Epithelial cell of prostate (primary cell): ENCODE measurements around the gene XPA.

ENCODE experiments used
- DNase-seq: peaks from one replicate; pipeline ENCODE4 v3.0.0-alpha.2; 2011; ENCODE audit warnings: low read depth, low spot score
- H3K27ac ChIP-seq: fragments of 450-650 bp; 2 replicates; pipeline ENCODE4 v1.5.1; 2017; ENCODE audit warnings: mild to moderate bottlenecking

XPA gene

DNA sequence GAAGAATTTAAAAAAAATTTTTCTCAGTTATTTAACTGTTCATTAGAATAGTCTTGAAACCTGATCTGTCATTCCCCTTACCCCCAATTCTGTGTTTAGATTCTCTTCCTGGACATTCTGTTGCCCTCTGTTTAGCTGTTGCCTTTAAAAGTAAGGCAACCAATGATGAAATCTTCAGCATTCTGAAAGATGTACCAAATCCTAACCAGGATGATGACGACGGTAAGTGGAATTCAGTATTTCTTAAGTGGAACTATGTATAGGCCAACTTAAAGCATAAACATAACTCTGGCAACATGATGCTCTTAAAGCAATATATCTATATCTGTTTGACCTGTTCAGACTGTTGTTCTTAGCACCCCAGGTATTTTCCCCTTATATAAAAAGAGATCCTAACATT, 36.3 kb downstream of the XPA start:
- DNase-seq: no peak
- H3K27ac ChIP-seq: no peak overlapping the region

DNA sequence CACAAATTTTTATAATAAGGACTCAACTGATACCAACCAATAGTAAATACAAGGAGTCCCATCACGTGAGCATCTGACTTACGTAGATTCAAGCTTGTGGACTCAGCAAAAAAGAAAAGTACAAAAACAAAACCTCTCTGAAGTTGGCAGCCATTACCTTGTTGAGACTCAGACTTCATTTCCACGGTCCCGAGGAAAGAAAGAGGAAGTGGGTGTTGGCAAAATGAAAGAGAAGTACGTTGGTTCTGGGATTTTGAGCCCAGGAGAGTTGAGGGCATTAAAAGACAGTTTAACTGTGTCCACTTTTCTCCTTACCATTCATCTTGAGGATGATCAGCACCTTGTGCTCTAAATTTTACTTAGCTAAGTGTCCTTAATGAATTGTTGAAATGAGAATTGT, 36.8 kb downstream of the XPA start:
- no peak overlapping the region for H3K27ac ChIP-seq
- no peak for DNase-seq

GRCh38 chr9:97659771-97660170, 37.4 kb downstream of the XPA start:
- no peak for DNase-seq
- no peak overlapping the region for H3K27ac ChIP-seq

GRCh38 chr9:97658707-97659106, 38.4 kb downstream of the XPA start:
- no peak overlapping the region for H3K27ac ChIP-seq
- no peak for DNase-seq

DNA sequence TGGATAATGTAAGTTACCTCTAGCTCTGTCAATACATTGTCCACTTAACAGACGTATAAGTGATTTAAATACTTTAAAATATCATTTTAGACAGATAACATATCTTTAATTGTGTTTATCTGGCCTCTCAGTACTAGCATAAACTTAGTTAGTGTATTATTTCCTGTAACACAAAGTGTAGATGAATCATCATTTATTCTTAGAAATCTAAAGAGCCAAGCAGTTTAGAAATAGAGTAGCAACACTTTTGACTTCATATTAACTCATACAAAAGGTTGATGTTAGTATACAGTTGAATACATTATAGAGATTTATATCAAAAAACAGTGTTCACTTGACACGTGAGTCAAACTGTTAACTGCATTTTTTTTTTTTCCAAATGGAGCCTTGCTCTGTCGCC, 45.5 kb downstream of the XPA start:
- no peak for DNase-seq
- no peak overlapping the region for H3K27ac ChIP-seq

DNA sequence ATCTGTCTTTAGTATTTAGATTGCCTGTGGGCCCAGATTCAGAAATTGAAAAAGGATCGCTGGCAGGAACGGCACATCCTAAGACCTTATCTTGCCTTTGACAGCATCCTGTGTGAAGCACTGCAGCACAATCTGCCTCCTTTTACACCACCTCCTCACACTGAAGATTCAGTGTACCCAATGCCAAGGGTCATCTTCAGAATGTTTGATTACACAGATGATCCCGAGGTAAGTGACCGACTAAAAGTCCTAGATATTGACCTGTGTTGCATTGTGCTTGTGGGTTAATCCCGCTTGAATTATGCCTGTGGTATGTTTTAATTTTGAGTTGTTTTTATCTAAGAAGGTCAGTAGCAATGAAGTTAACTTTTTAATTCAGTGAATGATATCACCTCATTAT, 49.1 kb downstream of the XPA start:
- no peak overlapping the region for H3K27ac ChIP-seq
- no peak for DNase-seq

DNA sequence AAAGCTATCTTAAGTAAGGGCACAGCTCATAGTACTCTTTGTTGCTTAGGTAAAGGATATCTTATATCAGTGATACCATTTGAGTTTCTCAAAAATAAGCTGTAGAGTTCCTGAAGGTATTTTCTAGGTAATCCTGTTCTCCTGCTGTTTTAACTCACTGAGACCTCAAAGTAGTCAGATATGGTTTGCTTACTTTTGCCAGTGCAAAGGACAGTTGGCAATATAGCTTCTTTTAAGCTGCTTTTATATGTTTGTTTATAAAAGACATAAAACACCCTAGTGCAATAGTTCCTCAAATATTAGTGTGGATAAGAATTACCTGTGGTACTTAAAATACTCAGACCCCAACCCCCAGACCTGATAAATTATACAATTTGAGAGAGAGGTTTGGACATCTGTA, 51.4 kb downstream of the XPA start:
- no peak overlapping the region for H3K27ac ChIP-seq
- DNase-seq: no peak

GRCh38 chr9:97640325-97640724, 56.8 kb downstream of the XPA start:
- H3K27ac ChIP-seq: no peak overlapping the region
- DNase-seq: no peak

DNA sequence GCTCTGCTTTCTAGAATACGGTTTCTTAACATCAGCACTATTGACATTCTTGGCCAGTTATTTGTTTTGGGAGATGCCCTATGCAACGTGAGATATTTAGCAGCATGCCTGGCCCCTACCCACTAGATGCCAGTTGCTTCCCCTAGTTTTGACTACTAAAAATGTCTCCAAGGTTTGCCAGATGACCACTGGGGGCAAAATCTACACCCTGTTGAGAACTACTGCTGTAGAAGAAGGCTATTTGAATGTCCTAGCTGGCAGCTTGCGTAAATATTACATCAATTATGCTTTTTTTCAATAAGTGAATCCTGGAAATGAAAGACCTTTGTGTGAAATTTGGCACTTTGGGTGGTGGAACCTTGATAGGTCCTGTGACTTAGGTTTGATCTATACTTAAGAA, 58.5 kb downstream of the XPA start:
- no peak overlapping the region for H3K27ac ChIP-seq
- DNase-seq: no peak

DNA sequence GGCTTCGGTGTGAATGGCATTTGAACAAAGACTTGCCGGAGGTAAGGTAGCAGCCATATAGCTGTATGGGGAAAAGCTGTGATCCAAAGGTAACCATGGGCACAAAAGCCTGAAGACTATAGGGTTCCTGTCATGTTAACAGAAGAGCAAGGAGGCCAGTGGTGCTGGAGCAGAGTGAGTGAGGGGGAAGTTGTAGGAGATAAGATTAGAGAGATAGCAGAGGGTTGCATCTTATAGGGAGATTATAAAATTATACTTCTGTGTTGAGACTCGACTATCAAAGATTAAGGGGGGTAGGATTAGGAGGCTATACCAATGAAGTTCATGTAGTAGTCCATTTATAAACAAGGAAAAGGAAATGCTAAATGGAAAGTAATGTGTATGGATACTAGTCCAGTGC, 60.2 kb downstream of the XPA start:
- no peak overlapping the region for H3K27ac ChIP-seq
- no peak for DNase-seq

- no peak overlapping the region for H3K27ac ChIP-seq
- DNase-seq: no peak
Measured at GRCh38 chr9:97635026-97635425, 62.1 kb downstream of the XPA start.

- H3K27ac ChIP-seq: peak overlapping the region; percentile 99
- no peak for DNase-seq
Measured at GRCh38 chr9:97633859-97634490, 63.2 kb downstream of the XPA start.

GRCh38 chr9:97632985-97633858, 63.9 kb downstream of the XPA start, which contains the start of the genes NCBP1 and TSTD2:
NCBP1 (plus strand) TSS chr9:97633821; CDS start chr9:97633882, 61 bp downstream.
TSTD2 (minus strand) TSS chr9:97633368; CDS start chr9:97627562, 5,806 bp downstream.
- DNase-seq: peak; percentile 85
- peak within 1 kb of the TSS; percentile 99 for H3K27ac ChIP-seq

DNA sequence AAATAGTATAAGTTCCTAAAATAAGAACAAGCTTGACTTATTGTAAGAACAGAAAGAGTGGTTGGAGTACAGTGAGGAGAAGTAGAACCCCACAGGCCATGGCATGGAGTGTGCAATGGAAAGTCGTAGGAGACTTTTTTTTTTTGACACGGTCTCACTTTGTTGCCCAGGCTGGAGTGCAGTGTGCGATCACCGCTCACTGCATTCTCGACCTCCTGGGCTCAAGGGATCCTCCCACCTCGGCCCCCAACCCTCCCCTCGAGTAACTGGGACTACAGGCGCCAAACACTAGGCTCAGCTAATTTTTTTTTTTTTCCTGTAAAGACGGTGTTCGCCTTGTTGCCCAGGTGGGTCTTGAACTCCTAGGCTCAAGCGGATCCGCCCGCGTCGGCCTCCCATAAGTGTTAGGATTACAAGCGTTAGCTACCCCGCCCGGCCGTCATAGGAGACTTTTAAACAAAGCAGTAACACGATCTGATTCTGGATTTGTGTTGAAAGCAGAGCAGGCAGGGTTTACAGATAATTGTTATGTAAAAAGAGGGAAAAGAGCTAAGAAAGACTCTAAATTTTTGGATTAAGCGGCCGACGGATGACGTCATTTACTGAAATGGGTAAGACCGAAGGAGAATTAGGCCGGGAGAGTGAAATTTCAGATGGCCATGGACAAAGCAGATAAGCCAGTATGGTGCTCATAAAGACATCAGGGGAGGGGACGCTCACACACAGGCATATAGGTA, 64.7 kb downstream of the XPA start:
- DNase-seq: no peak

GRCh38 chr9:97630591-97630990, 66.5 kb downstream of the XPA start:
- no peak overlapping the region for H3K27ac ChIP-seq
- DNase-seq: no peak

More for the DNA sequence above, 64.7 kb downstream of the XPA start:
- H3K27ac ChIP-seq: peak overlapping the region; percentile 99

GRCh38 chr9:97629156-97629555, 68.0 kb downstream of the XPA start:
- no peak overlapping the region for H3K27ac ChIP-seq
- no peak for DNase-seq

DNA sequence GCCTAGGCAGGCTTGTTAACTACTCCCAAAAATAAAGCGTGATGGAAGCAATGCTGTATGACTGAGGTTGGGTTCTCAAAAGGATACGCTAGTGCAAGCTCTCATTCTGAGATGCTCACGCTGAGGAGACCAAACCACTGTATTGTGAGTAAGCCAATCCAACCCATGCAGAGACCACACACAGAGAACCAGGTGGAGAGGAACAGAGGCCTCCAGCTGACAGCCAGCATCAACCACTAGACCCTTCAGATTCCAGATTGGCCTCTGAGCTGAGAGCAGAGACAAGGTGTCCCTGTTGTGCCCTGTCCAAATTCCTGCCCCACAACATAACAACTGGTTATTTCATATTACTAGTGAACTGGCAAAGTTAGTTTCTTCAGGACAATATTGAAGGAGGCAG, 68.5 kb downstream of the XPA start:
- no peak overlapping the region for H3K27ac ChIP-seq
- no peak for DNase-seq

DNA sequence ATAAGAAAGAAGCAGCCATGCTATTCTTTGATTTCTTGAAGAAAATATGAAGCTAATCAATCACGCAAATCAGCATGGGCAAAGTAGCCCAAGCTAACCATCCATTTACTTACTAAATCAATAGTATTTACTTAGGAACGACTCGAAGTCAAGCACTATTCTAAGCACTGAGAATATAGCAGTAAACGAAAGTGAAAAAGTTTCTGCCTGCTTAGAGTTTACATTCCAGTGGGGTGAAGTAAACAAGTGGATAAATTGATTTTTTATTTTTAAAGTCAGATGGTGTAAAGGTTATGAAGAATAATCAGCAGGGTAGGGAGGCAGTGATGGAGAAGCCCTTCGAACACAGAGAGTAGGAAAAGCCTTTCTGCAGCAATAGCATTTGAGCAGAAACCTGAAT, 69.5 kb downstream of the XPA start:
- no peak overlapping the region for H3K27ac ChIP-seq
- DNase-seq: no peak

DNA sequence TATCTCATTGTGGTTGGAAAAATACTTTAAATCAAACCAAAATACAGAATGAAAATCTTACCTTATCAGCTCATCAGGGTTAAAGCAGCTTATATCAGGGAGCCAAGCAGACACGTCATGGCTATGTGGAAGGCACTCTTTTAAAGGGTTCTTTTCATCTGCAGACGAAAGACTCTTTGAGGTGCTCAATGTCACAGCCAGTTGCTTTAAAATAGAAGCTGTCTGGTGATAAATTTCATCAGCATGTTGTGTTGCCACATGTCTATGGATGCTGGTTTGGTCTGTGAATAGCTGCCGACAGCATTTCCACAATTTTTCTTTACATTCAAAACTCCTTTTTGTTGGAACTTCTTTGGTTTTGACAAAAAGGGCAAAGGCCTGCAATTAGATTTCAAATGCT, 71.5 kb downstream of the XPA start:
- DNase-seq: no peak
- no peak overlapping the region for H3K27ac ChIP-seq
